NCI-H1417 (cell line): ENCODE measurements around the gene RFTN1.
A peak's percentile ranks its signal among the peaks of the same experiment; 100 is the strongest.

Source experiments
- DNase-seq, 3 experiments: peaks; one replicate each; lab custom pipeline; 2025; lab: John Stamatoyannopoulos, UW

Gene RFTN1

GRCh38 chr3:16357186-16358121 is 156.0 kb downstream of the RFTN1 start:
- DNase-seq: peak in 1 of 3 experiments; percentile 7

GRCh38 chr3:16355828-16356227 is 157.7 kb downstream of the RFTN1 start:
- no peak for DNase-seq

GRCh38 chr3:16354291-16354690 is 159.2 kb downstream of the RFTN1 start:
- DNase-seq: no peak

- DNase-seq: peak in 1 of 3 experiments; percentile 26
These were observed 161.1 kb downstream of the RFTN1 start for GRCh38 chr3:16352428-16352827.

GRCh38 chr3:16350597-16351318 is 162.7 kb downstream of the RFTN1 start:
- no peak for DNase-seq

GRCh38 chr3:16349986-16350596 is 163.4 kb downstream of the RFTN1 start:
- peak in 1 of 3 experiments; percentile 3 for DNase-seq

- DNase-seq: no peak
These were observed 166.0 kb downstream of the RFTN1 start for GRCh38 chr3:16347548-16347947.

- DNase-seq: no peak
These were observed 167.0 kb downstream of the RFTN1 start for GRCh38 chr3:16346413-16347081.

GRCh38 chr3:16343101-16343500 is 170.4 kb downstream of the RFTN1 start:
- no peak for DNase-seq

GRCh38 chr3:16338999-16339398 is 174.5 kb downstream of the RFTN1 start:
- no peak for DNase-seq

- no peak for DNase-seq
These were observed 175.5 kb downstream of the RFTN1 start for GRCh38 chr3:16337856-16338540.

- DNase-seq: no peak
These were observed 176.7 kb downstream of the RFTN1 start for GRCh38 chr3:16336825-16337224.

- DNase-seq: no peak
These were observed 177.5 kb downstream of the RFTN1 start for GRCh38 chr3:16335772-16336645.

- DNase-seq: no peak
These were observed 178.2 kb downstream of the RFTN1 start for GRCh38 chr3:16335333-16335732.

GRCh38 chr3:16334909-16335308 is 178.6 kb downstream of the RFTN1 start:
- no peak for DNase-seq

GRCh38 chr3:16332904-16333426 is 180.5 kb downstream of the RFTN1 start:
- no peak for DNase-seq

GRCh38 chr3:16331319-16331883 is 182.1 kb downstream of the RFTN1 start:
- no peak for DNase-seq

- DNase-seq: no peak
These were observed 183.1 kb downstream of the RFTN1 start for GRCh38 chr3:16330351-16330750.

GRCh38 chr3:16329826-16330129 is 183.7 kb downstream of the RFTN1 start:
- DNase-seq: peak in 1 of 3 experiments; percentile 49
